Activated naive CD4-positive, alpha-beta T cell treated with anti-CD3 and anti-CD28 coated beads, Interleukin-2, amount 50 U/mL, for 16 hours (primary cell): Measurements from ENCODE around the gene IQGAP1.
"Not testable (repeated sequence)": the region's sequence is repeated elsewhere in the genome, so short reads cannot be mapped to it uniquely, and the experiment has no call there.

Experiments
- DNase-seq: peaks from one replicate; pipeline ENCODE4 v3.0.0-alpha.2; 2020

The IQGAP1 gene, protein sequence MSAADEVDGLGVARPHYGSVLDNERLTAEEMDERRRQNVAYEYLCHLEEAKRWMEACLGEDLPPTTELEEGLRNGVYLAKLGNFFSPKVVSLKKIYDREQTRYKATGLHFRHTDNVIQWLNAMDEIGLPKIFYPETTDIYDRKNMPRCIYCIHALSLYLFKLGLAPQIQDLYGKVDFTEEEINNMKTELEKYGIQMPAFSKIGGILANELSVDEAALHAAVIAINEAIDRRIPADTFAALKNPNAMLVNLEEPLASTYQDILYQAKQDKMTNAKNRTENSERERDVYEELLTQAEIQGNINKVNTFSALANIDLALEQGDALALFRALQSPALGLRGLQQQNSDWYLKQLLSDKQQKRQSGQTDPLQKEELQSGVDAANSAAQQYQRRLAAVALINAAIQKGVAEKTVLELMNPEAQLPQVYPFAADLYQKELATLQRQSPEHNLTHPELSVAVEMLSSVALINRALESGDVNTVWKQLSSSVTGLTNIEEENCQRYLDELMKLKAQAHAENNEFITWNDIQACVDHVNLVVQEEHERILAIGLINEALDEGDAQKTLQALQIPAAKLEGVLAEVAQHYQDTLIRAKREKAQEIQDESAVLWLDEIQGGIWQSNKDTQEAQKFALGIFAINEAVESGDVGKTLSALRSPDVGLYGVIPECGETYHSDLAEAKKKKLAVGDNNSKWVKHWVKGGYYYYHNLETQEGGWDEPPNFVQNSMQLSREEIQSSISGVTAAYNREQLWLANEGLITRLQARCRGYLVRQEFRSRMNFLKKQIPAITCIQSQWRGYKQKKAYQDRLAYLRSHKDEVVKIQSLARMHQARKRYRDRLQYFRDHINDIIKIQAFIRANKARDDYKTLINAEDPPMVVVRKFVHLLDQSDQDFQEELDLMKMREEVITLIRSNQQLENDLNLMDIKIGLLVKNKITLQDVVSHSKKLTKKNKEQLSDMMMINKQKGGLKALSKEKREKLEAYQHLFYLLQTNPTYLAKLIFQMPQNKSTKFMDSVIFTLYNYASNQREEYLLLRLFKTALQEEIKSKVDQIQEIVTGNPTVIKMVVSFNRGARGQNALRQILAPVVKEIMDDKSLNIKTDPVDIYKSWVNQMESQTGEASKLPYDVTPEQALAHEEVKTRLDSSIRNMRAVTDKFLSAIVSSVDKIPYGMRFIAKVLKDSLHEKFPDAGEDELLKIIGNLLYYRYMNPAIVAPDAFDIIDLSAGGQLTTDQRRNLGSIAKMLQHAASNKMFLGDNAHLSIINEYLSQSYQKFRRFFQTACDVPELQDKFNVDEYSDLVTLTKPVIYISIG (N-terminal part only)

GRCh38 chr15:90387534-90388461 lies at the start of gene IQGAP1:
Gene IQGAP1 (plus strand): TSS chr15:90388242. CDS start chr15:90388342, 100 bp downstream.
- peak; percentile 97 for DNase-seq

DNA sequence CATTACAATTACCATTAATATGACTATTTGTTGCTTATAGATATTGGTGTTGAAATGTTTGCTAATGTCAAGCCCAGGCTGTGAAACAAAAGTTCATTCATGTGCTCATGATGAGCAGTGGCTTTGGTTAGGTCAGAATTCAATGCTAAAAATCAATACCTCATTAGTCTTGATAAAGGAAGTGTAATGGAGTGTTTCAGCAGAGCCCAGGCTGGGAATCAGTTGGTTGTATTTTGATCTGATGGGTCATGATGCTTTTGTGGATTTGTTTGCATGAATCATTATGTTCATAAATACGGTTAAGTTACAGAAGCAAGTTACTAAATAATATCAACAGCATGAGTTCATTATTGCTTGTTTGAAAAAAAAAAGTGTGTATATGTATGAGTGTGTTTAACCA lies 49.5 kb upstream of the IQGAP1 start:
- no peak for DNase-seq

GRCh38 chr15:90340345-90340744 lies 47.7 kb upstream of the IQGAP1 start:
- no peak for DNase-seq

DNA sequence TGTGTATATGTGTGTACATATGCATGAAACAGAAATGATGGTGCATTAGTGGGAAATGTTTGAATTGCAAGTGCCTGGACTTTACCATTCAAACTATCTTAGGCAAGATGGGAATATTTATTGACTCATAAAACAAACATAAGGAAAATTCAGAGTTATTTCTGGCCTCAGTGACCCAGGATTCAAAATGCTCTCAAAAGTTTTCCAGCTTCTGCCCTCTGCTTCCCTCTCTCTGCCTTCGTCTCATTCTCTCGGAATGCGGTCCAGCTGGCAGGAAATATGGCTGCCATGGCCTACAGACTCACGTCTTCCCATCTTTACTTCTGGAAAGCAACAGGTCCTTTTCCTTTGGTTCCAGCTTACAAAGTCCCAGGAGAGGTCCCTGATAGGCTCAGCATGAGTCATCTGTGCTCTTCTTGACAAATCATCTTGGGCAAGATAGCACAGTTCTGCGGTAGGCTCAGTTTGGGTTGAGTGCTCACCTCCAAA lies 44.7 kb upstream of the IQGAP1 start:
- no peak for DNase-seq

DNA sequence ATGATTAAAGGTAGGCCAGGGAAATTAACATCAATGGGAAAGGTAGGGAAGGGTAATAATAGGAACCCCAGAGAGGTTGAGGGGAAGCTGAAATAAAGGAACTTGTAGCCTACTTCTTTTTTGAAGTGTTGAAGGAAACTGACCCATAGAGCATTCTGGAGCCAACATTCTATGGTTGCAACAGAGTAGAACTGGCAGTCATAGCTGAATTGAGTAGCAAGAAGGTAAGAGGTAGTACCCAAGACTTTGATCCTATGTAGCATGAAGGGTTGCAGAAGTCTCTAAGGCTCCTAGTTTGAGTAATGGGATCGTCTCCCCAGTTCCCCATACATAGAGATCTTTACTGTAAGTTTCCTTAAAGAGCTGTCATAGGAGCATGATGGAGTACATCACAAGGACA lies 43.4 kb upstream of the IQGAP1 start:
- no peak for DNase-seq

DNA sequence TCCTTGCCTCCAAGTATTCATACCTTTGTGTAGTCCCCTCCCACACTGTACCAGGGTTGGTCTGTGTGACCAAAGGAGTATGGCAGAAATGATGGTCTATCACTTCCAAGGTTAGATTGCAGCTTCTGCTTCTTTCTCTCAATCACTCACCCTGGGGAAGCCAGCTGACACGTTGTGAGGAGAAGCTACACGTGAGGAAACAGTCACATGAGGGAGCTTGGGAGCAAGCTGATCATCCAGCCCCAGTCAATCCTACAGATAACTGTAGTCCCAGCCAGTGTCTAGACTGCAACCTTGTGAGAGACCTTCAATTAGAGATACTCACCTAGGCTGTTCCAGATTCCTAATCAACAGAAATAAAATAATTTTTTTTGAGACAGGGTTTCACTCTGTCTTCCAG lies 42.2 kb upstream of the IQGAP1 start:
- no peak for DNase-seq

GRCh38 chr15:90347431-90348065 lies 40.5 kb upstream of the IQGAP1 start:
- not testable (repeated sequence) for DNase-seq

- no peak for DNase-seq
Measured at GRCh38 chr15:90348456-90348855, 39.6 kb upstream of the IQGAP1 start.

GRCh38 chr15:90349072-90349471 lies 39.0 kb upstream of the IQGAP1 start:
- DNase-seq: no peak

- DNase-seq: no peak
Measured at GRCh38 chr15:90349821-90350220, 38.2 kb upstream of the IQGAP1 start.

DNA sequence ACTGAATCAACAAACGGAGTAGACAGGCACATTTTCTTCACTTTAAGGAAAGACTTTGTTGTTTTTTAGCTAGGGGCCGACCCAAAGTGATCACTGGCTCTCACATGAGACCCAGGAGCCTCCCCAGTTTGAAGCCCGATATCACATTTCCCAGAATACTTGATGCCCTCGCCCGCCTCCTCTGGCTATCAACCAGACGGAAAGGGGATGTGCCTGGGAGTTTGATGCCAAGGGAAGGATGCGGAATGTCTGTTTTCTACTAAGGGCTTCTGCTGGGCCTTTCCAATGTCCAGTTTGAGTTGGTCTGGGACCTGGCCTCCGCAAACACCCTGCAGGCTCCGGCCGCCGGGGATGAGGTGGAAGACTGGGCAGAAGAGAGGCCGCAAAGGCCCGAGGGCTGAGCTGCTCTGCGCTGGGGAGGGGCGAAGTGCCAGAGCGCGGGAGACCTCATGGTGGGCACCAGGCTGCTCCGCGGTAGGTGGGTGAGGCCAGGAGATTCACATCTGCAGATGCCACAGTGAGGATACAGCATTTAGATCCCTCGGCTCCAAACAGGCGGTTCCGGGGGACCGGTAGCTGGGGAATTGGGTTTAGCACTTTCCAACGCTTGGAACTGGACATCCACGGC lies 36.4 kb upstream of the IQGAP1 start:
- no peak for DNase-seq

- DNase-seq: peak; percentile 87
Measured at GRCh38 chr15:90352107-90352893, 35.7 kb upstream of the IQGAP1 start, which contains the start of gene ZNF774. Gene ZNF774 (plus strand): TSS chr15:90352284. CDS start chr15:90354661, 2,377 bp downstream.

GRCh38 chr15:90354986-90355385 lies 33.1 kb upstream of the IQGAP1 start:
- no peak for DNase-seq

- DNase-seq: no peak
Measured at GRCh38 chr15:90358124-90359033, 29.7 kb upstream of the IQGAP1 start.

DNA sequence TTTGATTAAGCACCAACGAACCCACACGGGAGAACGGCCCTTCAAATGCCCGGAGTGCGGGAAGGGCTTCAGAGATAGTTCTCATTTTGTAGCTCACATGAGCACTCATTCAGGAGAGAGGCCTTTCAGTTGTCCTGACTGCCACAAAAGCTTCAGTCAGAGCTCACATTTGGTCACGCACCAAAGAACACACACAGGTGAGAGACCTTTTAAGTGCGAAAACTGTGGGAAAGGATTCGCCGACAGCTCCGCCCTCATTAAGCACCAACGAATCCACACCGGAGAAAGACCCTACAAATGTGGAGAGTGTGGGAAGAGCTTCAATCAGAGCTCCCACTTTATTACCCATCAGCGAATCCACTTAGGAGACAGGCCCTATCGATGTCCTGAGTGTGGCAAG lies 27.3 kb upstream of the IQGAP1 start:
- no peak for DNase-seq

- no peak for DNase-seq
Measured at GRCh38 chr15:90362936-90363212, 25.2 kb upstream of the IQGAP1 start.

GRCh38 chr15:90364251-90364650 lies 23.8 kb upstream of the IQGAP1 start:
- DNase-seq: no peak

DNA sequence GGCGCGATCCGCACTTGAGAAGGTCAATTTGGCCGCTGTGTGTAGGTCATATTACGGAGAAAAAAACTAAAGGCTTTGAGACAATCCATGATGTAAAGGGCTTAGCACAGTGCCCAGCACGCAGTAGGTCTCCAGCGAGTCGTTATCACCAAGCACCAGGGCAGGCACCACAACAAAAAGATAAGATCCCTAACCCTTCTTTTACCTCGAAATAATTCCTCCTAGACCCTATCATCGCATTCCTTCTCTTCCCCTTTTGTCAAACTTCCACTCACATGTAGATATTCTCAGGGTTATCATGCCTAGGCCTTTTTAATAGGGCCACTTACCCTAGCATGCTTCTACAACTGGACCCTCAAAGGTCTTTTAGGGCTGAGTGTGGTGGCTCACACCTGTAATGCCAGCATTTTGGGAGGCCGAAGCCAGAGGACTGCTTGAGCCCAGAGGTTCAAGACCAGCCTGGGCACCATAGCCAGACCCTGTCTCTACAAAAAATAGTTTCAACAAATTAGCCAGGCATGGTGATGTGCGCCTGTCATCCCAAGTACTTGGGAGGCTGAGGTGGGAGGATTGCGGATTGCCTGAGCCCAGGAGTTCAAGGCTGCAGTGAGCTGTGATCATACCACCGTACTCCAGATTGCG lies 22.5 kb upstream of the IQGAP1 start:
- no peak for DNase-seq
